SKM-1 treated with dmso at 0.1 percent for 144 hours (cell line): ENCODE results near the gene PLA2G12A.

Experiments used
- DNase-seq: peaks from one replicate; lab custom pipeline; 2025; ENCODE audit not compliant: unreplicated experiment; lab: John Stamatoyannopoulos, UW

PLA2G12A gene

DNA sequence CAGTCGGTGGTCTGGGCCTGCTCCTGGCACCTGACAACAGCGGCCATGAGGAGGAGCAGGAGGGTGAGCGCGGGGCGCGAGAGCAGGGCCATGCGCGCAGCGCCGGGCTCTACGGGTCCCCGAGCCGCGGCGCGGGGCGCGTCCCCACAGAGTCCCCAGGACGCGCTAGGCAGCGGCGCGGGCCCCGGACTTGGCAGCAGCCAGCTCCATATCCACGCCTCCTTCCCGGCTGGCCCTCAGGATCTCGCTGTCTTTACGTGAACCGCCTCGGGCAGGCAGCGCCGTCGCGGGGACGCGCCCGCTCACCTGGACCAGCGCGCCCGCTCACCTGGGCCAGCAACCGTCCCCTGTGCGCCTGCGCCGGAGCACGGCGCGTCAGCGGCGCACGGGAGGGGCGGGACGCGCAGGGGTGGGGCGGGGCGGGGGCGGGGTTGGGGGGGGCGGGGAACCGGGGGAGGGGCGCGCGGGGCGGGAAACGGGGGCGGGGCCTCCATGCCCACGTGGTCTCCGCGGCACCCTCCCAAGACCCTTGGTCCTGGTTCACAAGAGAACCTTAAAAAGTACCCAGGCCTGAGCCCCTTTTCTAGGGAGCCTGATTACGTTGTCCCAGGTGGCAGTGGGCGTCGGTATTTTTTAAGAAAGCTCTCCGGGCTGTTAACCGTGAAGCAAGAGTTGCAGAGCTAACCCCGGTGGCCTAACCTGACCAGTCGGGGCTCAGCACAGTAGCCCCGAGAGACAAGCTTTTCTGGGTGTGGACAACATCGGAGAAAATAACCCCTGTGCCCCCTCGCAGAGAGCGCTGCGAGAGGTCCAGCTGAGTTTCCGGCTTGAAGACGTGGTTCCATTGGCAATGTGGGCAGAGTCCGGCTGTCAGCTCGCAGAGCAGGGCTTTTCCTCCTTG is at the start of gene PLA2G12A:
TSS of gene PLA2G12A (minus strand) at position 353 of the 901 bp plus-strand sequence. CDS start at position 92, 261 bp downstream.
- DNase-seq, result peak; percentile 55

DNA sequence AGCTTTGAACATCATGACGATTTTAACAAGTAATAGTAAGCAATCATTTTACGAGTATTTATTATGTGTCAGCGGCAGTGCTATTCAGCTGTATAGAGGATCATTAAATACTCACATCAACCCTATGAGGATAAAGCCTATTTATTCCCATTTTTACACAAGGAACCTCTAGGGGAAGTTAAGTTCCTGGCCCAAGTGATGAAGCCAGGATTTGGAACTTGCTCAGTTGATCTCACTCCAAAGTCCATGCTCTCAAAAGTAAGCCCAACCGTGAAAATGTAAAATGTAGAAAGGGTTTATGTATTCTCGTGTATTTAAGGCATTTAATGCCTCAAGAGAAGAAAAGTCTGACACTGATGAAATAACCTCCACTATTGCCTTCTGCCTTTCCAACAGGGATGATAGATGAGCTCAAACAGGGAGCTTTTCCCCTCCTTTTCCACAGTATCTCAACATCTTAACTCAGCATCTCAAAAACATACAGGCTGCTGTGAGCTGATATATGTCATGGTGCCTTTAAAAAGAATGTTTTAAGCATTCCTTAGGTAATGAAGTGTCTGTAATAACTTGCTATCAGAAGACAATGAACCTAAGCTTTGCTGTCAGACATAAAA is 35.0 kb upstream of the PLA2G12A start:
- no peak for DNase-seq

DNA sequence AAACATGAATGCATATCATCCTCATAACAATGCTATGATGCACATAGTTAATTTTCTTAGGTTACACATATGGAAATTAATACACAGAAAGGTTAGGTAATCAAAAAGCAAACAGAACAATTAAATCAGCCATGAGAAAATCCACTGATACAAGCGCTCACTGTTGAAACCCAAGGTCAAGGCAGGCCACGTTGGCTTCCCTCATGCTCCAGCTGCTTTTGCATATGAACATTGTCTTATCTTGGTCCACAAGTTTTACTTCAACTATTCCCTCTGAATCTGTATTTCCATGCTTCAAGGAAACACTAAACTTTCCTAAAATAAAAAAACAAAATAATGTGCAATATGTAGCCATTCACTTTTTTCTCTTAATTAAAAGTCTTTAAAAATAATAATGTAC is 34.5 kb upstream of the PLA2G12A start:
- DNase-seq, result no peak

DNA sequence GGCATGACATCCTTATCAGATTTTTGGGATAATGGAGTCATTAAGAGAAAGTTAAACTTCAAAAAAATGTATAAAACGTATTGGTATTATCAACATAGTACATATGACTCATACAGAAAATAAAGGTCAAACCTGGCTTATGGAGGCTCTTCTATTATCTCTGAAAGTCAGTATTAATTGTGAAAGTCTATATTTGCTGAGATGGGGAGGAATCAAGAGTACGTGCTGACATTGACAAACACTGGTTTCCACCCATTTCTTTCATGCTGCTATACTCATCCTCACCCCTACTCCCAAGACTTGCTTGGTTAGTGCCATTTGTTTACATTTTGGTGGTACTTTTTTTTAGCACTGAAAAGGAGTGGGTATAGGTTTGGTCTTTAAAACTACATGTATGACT is 30.8 kb upstream of the PLA2G12A start:
- DNase-seq, result no peak

DNA sequence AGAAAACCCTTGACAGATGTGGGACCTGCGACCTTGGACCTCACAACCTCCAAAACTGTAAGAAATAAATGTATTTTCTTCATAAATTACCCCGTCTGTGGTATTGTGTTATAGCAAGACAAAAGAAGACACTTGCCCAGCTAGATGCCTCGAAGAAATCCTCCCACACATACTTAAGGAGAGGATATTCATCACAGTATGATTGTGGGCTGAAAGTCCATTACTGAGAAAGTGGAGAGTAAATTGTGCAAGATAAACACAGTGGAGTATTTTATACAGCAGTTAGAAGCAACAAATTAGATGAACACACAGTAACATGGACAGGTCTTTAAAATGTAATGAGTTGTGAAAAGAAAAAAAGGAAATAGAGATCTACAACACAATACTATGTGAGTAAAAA is 25.8 kb upstream of the PLA2G12A start:
- no peak for DNase-seq

DNA sequence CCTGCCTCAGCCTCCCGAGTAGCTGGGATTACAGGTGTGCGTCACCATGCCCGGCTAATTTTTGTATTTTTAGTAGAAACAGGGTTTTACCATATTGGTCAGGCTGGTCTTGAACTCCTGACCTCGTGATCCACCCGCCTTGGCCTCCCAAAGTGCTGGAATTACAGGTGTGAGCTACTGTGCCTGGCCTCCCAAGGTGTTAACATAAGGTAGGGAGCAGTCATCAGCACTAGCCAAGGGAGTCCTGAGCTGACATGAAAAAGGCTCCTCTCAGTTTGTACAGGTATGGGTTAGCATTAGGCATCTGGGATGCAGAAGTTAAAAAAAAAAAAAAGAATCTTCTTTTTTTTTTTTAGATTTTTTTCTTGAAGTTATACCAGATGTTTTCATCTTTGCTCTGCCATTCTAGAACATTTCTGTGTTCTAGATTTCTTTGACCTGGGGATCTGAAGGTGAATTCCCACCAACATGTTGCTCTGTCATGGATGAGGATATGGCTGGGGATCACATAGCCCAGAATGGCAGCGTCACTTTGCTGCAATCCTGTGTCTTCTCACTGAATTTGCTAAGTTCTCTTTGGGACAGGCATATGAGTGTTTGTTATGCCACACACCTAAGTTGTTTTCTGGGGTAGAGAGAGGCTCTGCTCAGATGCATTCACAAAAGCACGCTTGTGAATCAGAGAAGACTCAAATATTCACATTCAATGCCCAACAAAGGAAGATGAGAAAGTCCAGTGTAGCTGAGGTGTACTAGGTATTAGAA is 24.4 kb upstream of the PLA2G12A start:
- DNase-seq, result no peak

DNA sequence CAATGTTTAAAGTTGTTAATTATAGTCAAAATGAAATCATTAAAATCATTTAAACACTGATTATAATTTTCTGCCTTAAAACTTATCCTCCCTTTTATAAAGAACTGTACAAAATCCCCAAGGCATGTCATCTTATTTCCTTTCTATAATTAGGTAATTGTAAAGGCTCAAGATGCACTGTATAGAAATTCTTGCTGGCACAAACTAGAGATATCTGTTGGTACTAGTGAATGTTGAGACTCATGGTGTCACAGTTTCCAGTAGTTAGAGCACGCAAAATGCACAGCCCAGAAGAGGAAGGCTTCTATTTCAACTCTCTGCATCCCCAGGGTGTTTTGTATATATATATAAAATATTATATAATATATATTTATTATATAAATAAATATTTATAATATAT is 22.7 kb upstream of the PLA2G12A start:
- DNase-seq, result peak; percentile 17

DNA sequence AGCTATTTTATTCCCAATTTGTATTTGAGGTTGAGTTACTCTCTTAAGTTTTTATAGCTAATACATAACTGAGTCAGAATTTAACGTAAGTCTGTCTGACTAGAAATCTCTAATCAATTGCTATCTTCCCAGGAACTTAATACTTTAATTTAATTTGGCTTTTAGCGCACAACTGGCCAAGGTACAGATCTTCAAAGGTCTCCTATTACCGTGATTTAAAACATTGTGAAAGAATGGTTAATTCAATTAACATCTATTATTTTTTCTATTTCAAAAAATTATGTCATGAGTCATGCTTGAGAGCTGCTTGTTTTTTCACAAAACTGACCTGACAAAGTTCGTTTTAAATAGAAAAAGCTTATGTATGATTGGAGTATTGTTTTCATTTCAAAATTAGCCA is 22.0 kb upstream of the PLA2G12A start:
- no peak for DNase-seq

DNA sequence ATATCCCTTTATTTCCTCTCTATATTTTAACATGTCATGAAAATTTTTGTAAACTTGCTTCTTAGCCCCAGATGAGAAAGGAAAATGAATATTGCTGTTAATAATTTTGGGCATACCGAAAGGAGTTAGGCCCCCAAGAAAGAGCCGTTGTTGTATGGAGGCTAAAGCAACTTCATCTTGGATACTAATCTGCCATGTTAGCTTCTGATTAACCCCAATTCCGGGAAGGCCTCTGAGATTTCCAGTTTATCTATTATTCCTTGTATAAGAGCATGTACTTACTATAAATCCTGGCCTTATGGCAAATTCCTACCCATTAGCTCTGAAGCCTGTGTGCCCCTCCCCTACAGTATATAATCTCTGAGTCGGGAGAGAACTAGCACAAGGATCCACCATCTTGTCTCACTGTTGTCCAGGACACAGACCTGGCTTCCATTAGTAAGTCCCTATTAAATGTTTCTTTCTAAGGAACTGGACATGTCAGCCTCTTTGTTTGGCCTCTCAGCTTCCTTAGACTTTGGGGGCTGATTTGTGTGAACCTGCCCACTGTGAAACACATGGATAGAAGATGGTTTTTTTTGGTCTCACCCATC is 20.9 kb upstream of the PLA2G12A start:
- no peak for DNase-seq

DNA sequence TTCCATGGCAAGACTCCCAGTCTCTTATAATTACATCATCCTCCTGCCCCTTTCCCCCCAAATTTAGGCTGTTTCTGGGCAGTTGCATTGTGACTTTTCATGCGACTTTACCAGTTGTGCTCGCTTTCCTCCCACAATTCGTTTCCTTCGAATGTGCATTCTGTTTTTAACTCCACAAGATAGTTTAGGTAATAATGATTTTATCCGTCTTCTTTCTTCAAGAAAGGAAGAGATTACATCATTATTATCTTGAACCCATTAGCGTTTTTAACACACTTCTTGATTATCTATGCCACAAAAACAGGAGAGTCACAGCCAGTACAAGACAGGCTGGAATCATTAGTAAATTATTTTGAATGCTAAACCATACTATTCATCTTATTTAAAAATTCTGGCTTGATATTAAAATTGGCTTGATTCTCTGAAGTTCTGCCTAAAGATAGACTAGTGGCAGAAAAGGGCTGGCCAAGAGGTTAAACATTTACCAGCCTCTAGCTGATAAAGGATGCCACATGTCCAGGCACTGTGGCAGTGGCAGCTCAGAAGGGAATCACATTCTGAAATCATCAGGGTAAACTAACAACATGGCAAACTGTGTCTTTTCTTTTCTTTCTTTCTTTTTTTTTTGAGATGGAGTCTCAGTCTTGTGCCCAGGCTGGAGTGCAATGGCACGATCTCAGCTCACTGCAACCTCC is 19.7 kb upstream of the PLA2G12A start:
- DNase-seq, result no peak

DNA sequence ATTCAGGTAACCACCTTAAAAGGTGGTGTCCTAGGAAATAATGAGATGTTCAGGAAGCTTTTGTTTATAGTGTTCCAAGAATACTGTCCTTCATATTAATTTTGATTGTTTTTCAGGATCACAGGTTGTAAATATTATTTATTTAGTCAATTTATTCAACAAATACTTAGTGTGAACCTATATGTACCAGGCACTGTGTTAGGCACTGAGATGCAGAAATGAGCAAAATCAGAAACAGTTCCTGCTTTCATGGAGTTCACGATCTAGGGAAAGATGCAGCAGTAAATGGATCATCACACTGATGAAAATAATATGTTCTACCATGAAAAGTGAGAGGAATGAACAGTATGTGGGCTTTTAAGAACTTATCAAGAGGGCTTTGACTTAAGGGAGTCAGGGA is 18.2 kb upstream of the PLA2G12A start:
- DNase-seq, result no peak

DNA sequence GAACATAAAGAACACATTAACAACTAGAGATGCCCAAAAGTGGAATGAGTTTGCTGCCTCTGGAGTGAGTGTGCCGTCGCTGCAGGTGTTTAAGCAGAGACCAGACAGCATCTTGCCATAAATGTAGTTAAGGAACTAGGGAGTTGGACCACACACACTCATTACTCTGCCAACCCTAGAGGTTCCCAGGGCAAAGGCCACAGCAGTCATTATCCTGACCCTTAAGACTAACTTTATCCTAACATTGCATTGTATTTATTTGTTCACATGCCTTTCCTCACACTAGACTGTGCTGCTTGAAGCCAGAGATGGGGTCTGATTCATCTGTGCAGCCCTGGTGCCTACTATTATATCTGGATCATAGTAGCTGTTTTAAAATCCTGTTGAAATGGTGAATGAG is 16.9 kb upstream of the PLA2G12A start:
- no peak for DNase-seq

DNA sequence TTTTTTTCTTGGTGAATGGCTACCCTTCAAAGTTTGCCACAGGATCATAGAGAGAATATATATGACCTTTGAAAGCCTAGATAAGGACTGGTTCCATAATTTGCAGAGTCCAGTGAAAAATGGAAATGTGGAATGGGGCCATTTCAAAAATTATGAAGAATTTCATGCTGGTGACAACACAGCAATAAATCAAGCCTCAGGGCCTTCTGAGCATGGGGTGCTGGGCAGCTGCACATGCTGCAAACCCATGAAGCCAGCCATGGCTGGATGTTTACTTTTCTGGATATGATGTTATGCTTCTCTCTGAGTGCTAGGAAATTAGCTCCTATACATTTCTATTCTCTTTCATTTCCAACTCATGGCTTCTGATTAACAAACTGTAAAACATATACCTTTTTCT is 16.0 kb upstream of the PLA2G12A start:
- DNase-seq, result no peak

DNA sequence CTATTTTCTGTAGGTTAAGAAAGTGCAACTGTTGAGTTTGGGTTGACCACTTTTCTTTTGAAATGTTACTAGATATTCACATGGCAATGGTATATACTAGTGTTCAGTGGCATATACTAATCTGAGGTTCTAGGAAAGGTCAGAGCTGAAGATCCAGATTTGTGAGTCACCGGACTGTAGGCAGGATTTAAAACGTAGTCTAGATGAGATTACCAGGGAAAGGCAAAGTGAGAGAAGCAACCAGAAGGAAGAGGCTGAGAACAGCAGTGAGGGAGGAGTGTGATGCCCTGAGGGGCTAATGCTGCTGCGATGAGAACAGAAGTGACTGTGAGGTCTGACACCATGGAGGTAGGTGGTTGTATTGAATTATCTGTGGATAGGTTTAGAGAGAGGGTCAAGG is 9.7 kb upstream of the PLA2G12A start:
- DNase-seq, result no peak

DNA sequence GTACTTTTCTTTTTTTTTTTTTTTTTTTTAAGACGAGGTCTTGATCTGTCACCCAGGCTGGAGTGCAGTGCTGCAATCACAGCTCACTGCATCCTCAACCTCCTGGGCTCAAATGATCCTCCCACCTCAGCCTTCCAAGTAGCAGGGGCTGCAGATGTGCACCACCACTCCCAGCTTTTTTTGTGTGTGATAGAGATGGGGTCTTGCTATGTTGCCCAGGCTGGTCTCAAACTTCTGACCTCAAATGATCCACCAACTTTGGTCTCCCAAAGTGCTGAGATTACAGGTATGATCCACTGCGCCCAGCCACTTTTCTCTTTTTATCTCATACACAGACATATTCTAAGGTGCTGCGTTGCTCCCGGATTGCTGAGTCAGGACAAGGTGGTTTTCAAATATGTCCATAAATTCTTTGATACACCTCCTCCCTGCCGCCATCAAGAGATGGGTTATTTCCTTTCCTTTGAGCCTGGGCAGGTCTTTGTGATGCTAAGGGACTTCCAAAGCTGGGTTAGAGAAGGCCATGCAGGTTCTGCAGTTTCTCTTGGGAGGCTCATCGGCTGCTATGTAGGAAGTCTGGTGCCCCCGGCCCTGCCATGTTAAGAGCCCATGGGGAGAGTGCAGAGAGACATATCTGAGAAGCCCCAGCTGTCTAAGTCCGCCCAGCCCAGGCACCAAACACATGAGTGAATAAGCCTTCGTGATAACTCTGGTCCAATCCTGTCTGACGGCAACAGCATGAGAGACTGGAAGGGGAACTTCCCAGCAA is 8.4 kb upstream of the PLA2G12A start:
- no peak for DNase-seq

DNA sequence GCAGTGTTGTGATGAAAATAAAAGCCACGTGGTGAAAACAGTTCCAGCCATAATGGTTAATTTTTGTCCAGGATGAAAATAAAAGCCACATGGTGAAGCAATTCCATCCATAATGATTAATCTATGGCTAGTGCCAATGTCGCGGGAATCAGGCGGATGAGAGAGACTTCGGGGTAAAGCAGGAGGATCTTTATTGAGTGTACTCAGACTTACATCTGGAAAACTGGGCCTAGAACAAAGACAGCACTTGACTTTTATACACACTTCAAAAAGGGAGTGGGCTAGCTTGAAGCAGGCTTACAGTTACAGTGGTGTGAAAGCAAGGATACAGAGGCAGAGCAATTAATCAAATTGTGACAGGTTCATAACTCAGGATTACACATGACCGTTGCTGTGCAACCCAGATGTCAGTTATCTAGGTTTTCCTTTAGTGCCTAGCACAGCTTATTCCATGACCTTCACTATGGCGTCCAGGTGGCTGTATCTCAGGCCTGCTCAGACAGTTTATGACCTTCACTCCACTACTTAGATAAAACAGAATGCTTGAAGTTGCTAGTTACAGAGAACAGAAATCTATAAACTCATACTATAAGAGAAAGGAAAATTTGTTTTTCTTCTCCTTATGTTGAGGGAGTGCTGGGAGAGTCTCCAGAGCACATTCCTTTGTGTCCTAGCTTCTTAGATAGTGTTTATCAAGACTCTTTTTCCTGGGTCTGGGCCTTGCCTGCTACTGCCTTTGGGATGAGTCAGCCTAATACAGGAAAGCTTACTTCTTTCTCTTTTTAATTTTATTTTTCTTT is 5.9 kb upstream of the PLA2G12A start:
- no peak for DNase-seq

DNA sequence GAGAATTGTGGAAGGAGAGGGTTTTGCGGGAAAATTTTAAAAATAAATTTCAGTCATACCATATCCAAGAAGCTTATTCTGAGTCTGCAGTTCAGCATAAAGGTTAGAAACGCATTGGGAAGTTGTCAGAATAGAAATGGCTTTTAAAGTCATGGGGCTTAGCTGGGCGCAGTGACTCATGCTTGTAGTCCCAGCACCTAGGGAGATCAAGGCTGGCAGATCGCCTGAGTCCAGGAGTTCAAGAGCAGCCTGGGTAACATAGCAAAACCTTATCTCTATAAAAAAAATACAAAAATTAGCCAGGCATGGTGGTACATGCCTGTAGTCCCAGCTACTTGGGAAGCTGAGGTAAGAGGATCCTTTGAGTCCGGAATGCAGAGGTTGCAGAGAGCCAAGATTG is 3.9 kb upstream of the PLA2G12A start:
- DNase-seq, result no peak

DNA sequence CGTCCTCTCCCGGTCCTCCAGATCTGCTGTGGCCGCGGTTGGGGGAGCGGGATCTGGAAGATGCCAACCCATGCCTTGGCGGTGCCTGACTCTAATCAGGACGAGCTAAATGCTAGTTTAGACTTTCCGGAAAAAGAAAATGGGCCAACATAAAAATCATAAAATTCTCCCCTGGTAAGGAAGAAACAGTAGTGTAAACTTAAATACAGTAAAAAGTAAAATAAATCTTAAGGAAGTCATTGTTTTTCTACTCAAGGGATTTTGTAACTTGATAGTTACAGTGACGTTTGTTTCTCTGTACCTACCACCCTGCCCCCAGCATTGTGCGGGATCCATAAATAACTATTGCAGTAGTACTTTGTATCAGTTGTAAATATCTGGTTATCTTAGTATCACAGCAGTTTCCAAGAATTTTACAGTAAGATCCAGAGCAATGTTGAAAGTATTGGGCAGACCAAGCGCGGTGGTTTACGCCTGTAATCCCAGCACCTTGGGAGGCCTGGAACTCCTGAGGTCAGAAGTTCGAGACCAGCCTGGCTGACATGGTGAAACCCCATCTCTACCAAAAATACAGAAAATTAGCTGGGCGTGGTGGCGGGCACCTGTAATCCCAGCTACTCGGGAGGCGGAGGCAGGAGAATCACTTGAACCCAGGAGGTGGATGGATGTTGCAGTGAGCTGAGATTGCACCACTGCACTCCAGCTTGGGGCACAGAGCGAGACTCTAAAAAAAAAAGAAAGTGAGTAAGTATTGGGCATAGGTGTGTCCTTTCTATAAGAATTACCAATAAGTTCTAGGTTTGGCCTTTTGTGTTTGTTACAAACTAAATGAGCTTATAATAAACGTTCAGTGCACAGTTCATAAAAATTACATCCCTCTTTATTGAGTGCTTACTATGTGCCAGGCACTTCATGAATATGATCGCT is 1.0 kb upstream of the PLA2G12A start:
- no peak for DNase-seq
